Lung (tissue), 12 donors: ENCODE results near the gene GALNT1. TPM values are rescaled to one million over a fixed set of nuclear protein-coding genes. Genes with fewer than 3 reads are reported as not detected.
A peak's percentile ranks its signal among the peaks of the same experiment; 100 is the strongest.

Experiments used
- ATAC-seq: fragments of 200-7000 bp; cut with Tn5 transposase; one replicate; pipeline ENCODE4 v1.9.1; 2020; ENCODE audit warnings: moderate number of reproducible peaks; ENCODE audit not compliant: insufficient read depth, low FRiP score
- DNase-seq, 3 donors: peaks; one replicate each; pipeline ENCODE4 v3.0.0-alpha.2; 2013 to 2017
- H3K27ac ChIP-seq, 2 donors: one replicate each; pipeline ENCODE4 v1.5.1; 2013; ENCODE audit warnings: mild to moderate bottlenecking in 2 of 2, moderate library complexity in 2 of 2, control low read depth in 1 of 2, inconsistent platforms in 1 of 2, low read depth in 1 of 2, low read length in 1 of 2
- H3K27me3 ChIP-seq, 3 donors: one replicate each; pipeline ENCODE4 v1.5.1; 2013; ENCODE audit warnings: low read length in 2 of 3; ENCODE audit not compliant: control insufficient read depth in 3 of 3, insufficient read depth in 3 of 3
- H3K36me3 ChIP-seq, 4 donors: one replicate each; pipeline ENCODE4 v1.5.1; 2013; ENCODE audit warnings: low read length in 4 of 4, mild to moderate bottlenecking in 1 of 4, moderate library complexity in 1 of 4; ENCODE audit not compliant: control insufficient read depth in 4 of 4, insufficient read depth in 4 of 4
- H3K4me1 ChIP-seq, 5 donors: one replicate each; pipeline ENCODE4 v1.5.1; 2013; ENCODE audit warnings: low read length in 5 of 5, mild to moderate bottlenecking in 2 of 5, moderate library complexity in 1 of 5; ENCODE audit not compliant: control insufficient read depth in 5 of 5, insufficient read depth in 5 of 5
- H3K4me3 ChIP-seq: one replicate; pipeline ENCODE4 v1.5.1; 2013; ENCODE audit warnings: mild to moderate bottlenecking, control low read depth, moderate library complexity
- H3K9ac ChIP-seq, 2 donors: one replicate each; pipeline ENCODE4 v1.5.1; 2013; ENCODE audit warnings: low read length in 2 of 2, control low read depth in 1 of 2; ENCODE audit not compliant: insufficient read depth in 1 of 2
- H3K9me3 ChIP-seq, 4 donors: one replicate each; pipeline ENCODE4 v1.5.1; 2013; ENCODE audit warnings: low read length in 3 of 4, mild to moderate bottlenecking in 1 of 4, moderate library complexity in 1 of 4; ENCODE audit not compliant: control insufficient read depth in 4 of 4, insufficient read depth in 3 of 4
- CTCF ChIP-seq: IDR thresholded peaks from 2 replicates; pipeline ENCODE4 v1.5.1; 2012; ENCODE audit warnings: mild to moderate bottlenecking; ENCODE audit errors: control extremely low read depth, extremely low read depth
- WGBS, 2 donors: extraction: QIAGEN DNeasy Blood & Tissue Kit; methylation state at CpG; one replicate each; pipeline ENCODE4 v1.1.7; 2013; 5-methylcytosine and 5-hydroxymethylcytosine counted together
- polyA plus RNA-seq, 2 donors: library from polyadenylated mRNA; stranded (reverse); fragments of 200-250 nt; gene quantifications; one replicate each; pipeline ENCODE4 v1.2.1, GENCODE V29; 2013
- total RNA-seq, 2 donors: library from RNA; depleted of rRNA in 1 of 2; stranded (reverse); fragments of >200 nt in 1 of 2; gene quantifications; one replicate each; pipeline ENCODE4 v1.2.1, GENCODE V29; 2014 to 2021
- donor health status: control.
- donor health status: control.
- donor health status: Bipolar disorder and iron deficiency.
- donor health status: healthy.
- donor health status: DM: yes; HTN: yes; CAD: no.

GALNT1 gene
- total and polyA plus RNA-seq, 4 donors: 16.9 to 73.4 (median 46.8) TPM

- ATAC-seq (no peak), DNase-seq (no peak)
- Histone ChIP-seq H3K27me3 (no peaks in the 10 kb centered on the region), H3K27ac (peak overlapping the region in 1 of 2 donors; percentile 62), H3K9me3 (no peaks in the 10 kb centered on the region), H3K36me3 (peaks cover 1 to 18% (median 16%) of the 10 kb centered on the region in 4 donors), H3K4me1 (peaks cover 0 to 17% (median 0%) of the 10 kb centered on the region in 5 donors), H3K9ac (no peak overlapping the region), H3K4me3 (no peak overlapping the region)
- TF ChIP-seq CTCF: no peak
- WGBS, 2 donors: 73 to 94% methylated on average over 8 of the region's 8 CpGs
Observed at GRCh38 chr18:35695803-35696202, 114.3 kb downstream of the GALNT1 start.

- no peaks in the 10 kb centered on the region for H3K9me3 ChIP-seq
- WGBS, 2 donors: 81 to 96% methylated on average over 3 of the region's 3 CpGs
- H3K36me3 ChIP-seq: peaks cover 1 to 17% (median 15%) of the 10 kb centered on the region in 4 donors
- H3K27ac ChIP-seq: no peak overlapping the region
- peaks cover 0 to 17% (median 0%) of the 10 kb centered on the region in 5 donors for H3K4me1 ChIP-seq
- H3K9ac ChIP-seq: no peak overlapping the region
- H3K4me3 ChIP-seq: no peak overlapping the region
- no peaks in the 10 kb centered on the region for H3K27me3 ChIP-seq
- ATAC-seq (no peak), DNase-seq (no peak)
- TF ChIP-seq CTCF: no peak
Observed at GRCh38 chr18:35696307-35696706, 114.8 kb downstream of the GALNT1 start.

- Histone ChIP-seq H3K9ac (no peak overlapping the region), H3K9me3 (no peaks in the 10 kb centered on the region), H3K27ac (no peak overlapping the region), H3K27me3 (no peaks in the 10 kb centered on the region), H3K36me3 (peaks cover 1 to 17% (median 9%) of the 10 kb centered on the region in 4 donors), H3K4me1 (peaks cover 0 to 14% (median 0%) of the 10 kb centered on the region in 5 donors), H3K4me3 (no peak overlapping the region)
- 87 to 95% methylated on average over 7 of the region's 7 CpGs for WGBS, 2 donors
- no peak for TF ChIP-seq CTCF
- ATAC-seq: no peak
- no peak for DNase-seq
Observed at GRCh38 chr18:35697869-35698268, 116.3 kb downstream of the GALNT1 start.

DNA sequence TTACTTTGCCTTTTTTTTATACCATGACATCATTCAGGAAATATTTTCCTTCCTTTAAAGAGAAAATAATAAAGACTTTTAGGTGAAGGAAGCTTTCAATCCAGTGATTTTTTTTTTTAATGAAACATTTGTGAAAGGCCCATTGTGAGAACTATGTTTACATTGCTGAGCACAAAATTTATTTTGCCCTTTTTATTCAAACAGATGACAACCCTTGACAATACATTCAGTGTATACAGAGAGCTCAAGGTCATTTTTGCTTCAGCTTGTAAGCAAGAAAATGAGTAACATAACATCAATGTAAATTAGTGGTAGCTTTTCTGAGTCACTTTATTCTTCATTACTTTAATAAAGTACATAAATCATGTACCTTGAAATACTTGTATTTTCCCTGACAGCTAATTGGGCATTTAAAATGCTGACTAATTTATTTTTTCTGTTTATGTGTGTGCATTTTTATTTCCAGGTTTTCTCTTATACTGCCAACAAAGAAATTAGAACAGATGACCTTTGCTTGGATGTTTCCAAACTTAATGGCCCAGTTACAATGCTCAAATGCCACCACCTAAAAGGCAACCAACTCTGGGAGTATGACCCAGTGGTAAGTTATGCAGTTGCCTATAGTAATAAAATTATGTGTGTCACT lies 121.6 kb downstream of the GALNT1 start:
- no peak overlapping the region for H3K4me3 ChIP-seq
- TF ChIP-seq CTCF: no peak
- DNase-seq (no peak), ATAC-seq (no peak)
- H3K27ac ChIP-seq: no peak overlapping the region
- H3K36me3 ChIP-seq: peaks cover 3 to 17% (median 9%) of the 10 kb centered on the region in 4 donors
- no peaks in the 10 kb centered on the region for H3K4me1 ChIP-seq
- H3K27me3 ChIP-seq: no peaks in the 10 kb centered on the region
- no peak overlapping the region for H3K9ac ChIP-seq
- H3K9me3 ChIP-seq: no peaks in the 10 kb centered on the region
